Endodermal cell (in vitro differentiated cells): ENCODE results near the gene USB1. TPM values are rescaled to one million over a fixed set of nuclear protein-coding genes. Genes with fewer than 3 reads are reported as not detected.

ENCODE experiments used
- DNase-seq: peaks from one replicate; pipeline ENCODE4 v3.0.0-alpha.2; 2017
- H3K27ac ChIP-seq: 2 replicates; pipeline ENCODE4 v1.5.1; 2013; ENCODE audit warnings: mild to moderate bottlenecking, low read depth, low read length, moderate library complexity
- H3K27me3 ChIP-seq: 2 replicates; pipeline ENCODE4 v1.6.1; 2013; ENCODE audit warnings: mild to moderate bottlenecking, low read length, moderate library complexity; ENCODE audit not compliant: insufficient read depth, control insufficient read depth, poor library complexity, severe bottlenecking
- H3K36me3 ChIP-seq: 2 replicates; pipeline ENCODE4 v1.7.0; 2013; ENCODE audit warnings: mild to moderate bottlenecking, low read length, moderate library complexity; ENCODE audit not compliant: control insufficient read depth, insufficient read depth
- H3K4me1 ChIP-seq: one replicate; pipeline ENCODE4 v1.7.0; 2013; ENCODE audit warnings: low read length; ENCODE audit not compliant: control insufficient read depth, insufficient read depth
- H3K4me3 ChIP-seq: 2 replicates; pipeline ENCODE4 v1.5.1; 2013; ENCODE audit warnings: mild to moderate bottlenecking, low read length, moderate library complexity
- H3K9ac ChIP-seq: 2 replicates; pipeline ENCODE4 v1.6.1; 2013; ENCODE audit warnings: mild to moderate bottlenecking, low read length, moderate library complexity; ENCODE audit not compliant: poor library complexity, severe bottlenecking; ENCODE audit errors: extremely low read depth
- H3K9me3 ChIP-seq: 2 replicates; pipeline ENCODE4 v1.6.1; 2013; ENCODE audit warnings: mild to moderate bottlenecking, low read length, moderate library complexity; ENCODE audit not compliant: control insufficient read depth
- H3K27ac Mint-ChIP-seq: 2 replicates; pipeline ENCODE4 v1.8.0; 2020; ENCODE audit warnings: mixed read lengths
- H3K27me3 Mint-ChIP-seq: 2 replicates; pipeline ENCODE4 v1.8.0; 2021; ENCODE audit warnings: mild to moderate bottlenecking, mixed read lengths; ENCODE audit not compliant: insufficient read depth
- H3K36me3 Mint-ChIP-seq: 2 replicates; pipeline ENCODE4 v1.8.0; 2020; ENCODE audit warnings: low read depth, mixed read lengths
- H3K4me1 Mint-ChIP-seq: 2 replicates; pipeline ENCODE4 v1.8.0; 2020; ENCODE audit warnings: mixed read lengths
- H3K4me3 Mint-ChIP-seq: 2 replicates; pipeline ENCODE4 v1.8.0; 2020; ENCODE audit warnings: mild to moderate bottlenecking, moderate library complexity, mixed read lengths
- H3K9me3 Mint-ChIP-seq: 2 replicates; pipeline ENCODE4 v1.8.0; 2020; ENCODE audit warnings: mild to moderate bottlenecking, mixed read lengths
- CTCF ChIP-seq: fragments of 200-600 bp; sonication (generic); conservative IDR thresholded peaks from 2 replicates; pipeline ENCODE4 v1.5.0; 2021; ENCODE audit warnings: antibody characterized with exemption, mild to moderate bottlenecking
- WGBS, 2 experiments: methylation state at CpG; one replicate each; pipeline versions ENCODE4 v1.1.5 to v1.1.7; 2013; ENCODE audit warnings: missing lambda C conversion rate in 2 of 2, mixed read lengths in 1 of 2; ENCODE audit not compliant: insufficient coverage in 1 of 2, insufficient read length in 1 of 2; 5-methylcytosine and 5-hydroxymethylcytosine counted together
- total RNA-seq, 2 donors: library from RNA; stranded (reverse); fragmentation: NEBNext Ultra II Directional in 1 of 2; extraction: Animal tissue kit (Norgen Biotek cat#: 25700) in 1 of 2; gene quantifications; 2 replicates in 1 of 2; 3 replicates in 1 of 2; pipeline ENCODE4 v1.2.1, GENCODE V29; 2021

The USB1 gene
- total RNA-seq, 2 donors from 2014 or later = 139 to 163 TPM

DNA sequence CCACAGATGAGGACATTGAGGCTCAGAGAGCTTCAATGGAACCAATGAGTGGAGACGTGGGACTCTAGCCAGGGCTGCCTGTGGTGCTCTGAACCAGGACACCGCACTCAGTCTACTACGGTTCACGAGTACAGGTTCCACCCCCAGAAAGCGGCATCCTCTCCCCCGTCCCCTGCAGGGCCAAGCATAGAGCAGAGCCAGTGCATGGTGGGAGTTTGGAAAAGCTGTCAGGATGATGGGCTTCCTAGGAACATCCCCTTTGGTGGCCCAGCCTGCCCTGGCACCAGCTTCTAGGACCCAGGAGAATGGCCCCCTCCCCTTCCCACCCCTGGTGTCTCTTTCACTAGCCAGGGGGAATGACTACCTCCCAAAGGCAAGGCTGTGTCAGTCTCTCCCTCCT is 9.1 kb upstream of the USB1 start:
- Mint-ChIP-seq H3K27ac (no peak overlapping the region), H3K4me3 (no peak overlapping the region), H3K27me3 (peaks cover 11% of the 10 kb centered on the region), H3K9me3 (no peaks in the 10 kb centered on the region), H3K4me1 (no peaks in the 10 kb centered on the region), H3K36me3 (peaks cover 5% of the 10 kb centered on the region)
- no peak overlapping the region for H3K27ac ChIP-seq
- peaks cover 4% of the 10 kb centered on the region for H3K27me3 ChIP-seq
- H3K36me3 ChIP-seq = peaks cover 16% of the 10 kb centered on the region
- no peak for TF ChIP-seq CTCF
- DNase-seq = peak; percentile 38
- H3K9ac ChIP-seq = no peak overlapping the region
- no peaks in the 10 kb centered on the region for H3K9me3 ChIP-seq
- no peak overlapping the region for H3K4me3 ChIP-seq
- WGBS, 2 experiments = 91 to 95% methylated on average over 6 of the region's 6 CpGs
- no peaks in the 10 kb centered on the region for H3K4me1 ChIP-seq

DNA sequence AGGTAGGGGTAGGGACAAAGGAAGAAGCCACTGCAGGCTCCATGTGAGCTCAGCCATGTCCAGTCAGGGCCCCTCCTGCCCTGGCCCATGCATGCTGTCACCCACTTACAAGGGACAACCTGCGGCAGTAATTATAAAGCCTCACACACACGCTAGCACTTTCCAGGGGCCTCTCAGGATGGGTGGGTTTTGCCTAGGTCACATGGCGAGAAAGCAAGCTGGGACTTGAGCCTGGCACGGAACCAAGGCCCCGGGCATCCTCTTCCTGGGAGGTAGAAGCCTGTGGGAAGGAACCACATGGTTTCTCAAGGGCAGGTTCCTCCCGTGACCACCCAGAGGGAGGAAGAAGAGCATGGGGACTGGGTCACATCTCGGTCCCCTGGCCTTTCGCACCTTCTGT is 7.8 kb upstream of the USB1 start:
- Histone ChIP-seq H3K9me3 (no peaks in the 10 kb centered on the region), H3K36me3 (peaks cover 22% of the 10 kb centered on the region), H3K4me1 (no peaks in the 10 kb centered on the region), H3K4me3 (no peak overlapping the region), H3K27ac (no peak overlapping the region), H3K9ac (no peak overlapping the region), H3K27me3 (no peaks in the 10 kb centered on the region)
- H3K9me3 Mint-ChIP-seq = no peaks in the 10 kb centered on the region
- H3K4me1 Mint-ChIP-seq = peaks cover 2% of the 10 kb centered on the region
- no peaks in the 10 kb centered on the region for H3K27me3 Mint-ChIP-seq
- WGBS, 2 experiments = 92 to 98% methylated on average over 6 to 8 of the region's 8 CpGs
- no peak for TF ChIP-seq CTCF
- H3K27ac Mint-ChIP-seq = peak overlapping the region; percentile 26
- peaks cover 15% of the 10 kb centered on the region for H3K36me3 Mint-ChIP-seq
- no peak for DNase-seq
- H3K4me3 Mint-ChIP-seq = no peak overlapping the region

DNA sequence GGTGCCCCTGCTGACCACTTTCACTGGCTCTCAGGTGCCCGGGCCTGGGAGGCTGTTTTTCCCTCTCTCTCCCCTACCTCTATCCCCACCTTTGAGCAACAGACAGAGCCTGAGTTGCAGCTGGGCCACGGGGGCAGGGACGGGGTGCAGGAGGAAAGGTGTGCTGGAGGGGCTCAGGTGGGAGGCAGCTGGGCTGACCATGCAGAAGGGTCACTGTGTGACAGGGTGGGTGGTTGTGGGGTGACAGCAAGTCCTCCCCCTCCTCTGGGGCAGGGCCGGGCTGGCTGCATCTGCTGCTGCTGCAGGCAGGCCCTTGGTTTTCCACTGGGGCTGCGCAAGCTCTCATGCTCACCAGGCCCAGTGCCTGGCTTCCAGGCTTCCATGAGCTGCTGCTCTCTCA is 7.3 kb upstream of the USB1 start:
- Mint-ChIP-seq H3K27me3 (no peaks in the 10 kb centered on the region), H3K27ac (no peak overlapping the region), H3K36me3 (peaks cover 16% of the 10 kb centered on the region), H3K4me1 (peaks cover 5% of the 10 kb centered on the region), H3K9me3 (no peaks in the 10 kb centered on the region), H3K4me3 (no peak overlapping the region)
- no peak for TF ChIP-seq CTCF
- no peak overlapping the region for H3K27ac ChIP-seq
- peaks cover 22% of the 10 kb centered on the region for H3K36me3 ChIP-seq
- no peak overlapping the region for H3K4me3 ChIP-seq
- 90 to 100% methylated on average over 2 to 5 of the region's 5 CpGs for WGBS, 2 experiments
- no peaks in the 10 kb centered on the region for H3K27me3 ChIP-seq
- no peaks in the 10 kb centered on the region for H3K9me3 ChIP-seq
- H3K9ac ChIP-seq = no peak overlapping the region
- DNase-seq = peak; percentile 39
- H3K4me1 ChIP-seq = peaks cover 2% of the 10 kb centered on the region
